ENCODE measurements around the gene PCYT1A.
"Not testable (repeated sequence)": the region's sequence is repeated elsewhere in the genome, so short reads cannot be mapped to it uniquely, and the experiment has no call there.

The PCYT1A gene

DNA sequence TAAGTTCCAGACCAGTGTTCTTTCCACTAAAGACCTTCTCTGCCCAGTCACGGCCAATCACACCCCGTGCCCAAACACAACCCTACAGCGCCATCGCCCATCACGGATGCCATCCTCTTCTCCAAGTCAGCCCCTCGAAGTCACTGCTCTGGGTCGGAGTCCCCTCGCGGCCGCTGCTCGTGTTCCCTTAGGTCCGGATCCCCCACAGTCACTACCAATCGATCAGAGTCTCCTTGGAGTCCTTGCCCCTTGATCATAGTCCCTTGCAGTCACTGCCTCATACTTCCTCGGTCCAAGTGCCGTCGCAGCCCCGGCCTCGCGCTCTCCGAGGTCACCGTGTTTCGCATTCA lies 461 bp downstream of the PCYT1A start:
- no peak for DNase-seq (ENCODE audit: low spot score)

- DNase-seq (ENCODE audit: low spot score), result no peak
Measured at GRCh38 chr3:196284396-196284795, 3.1 kb downstream of the PCYT1A start.

GRCh38 chr3:196281962-196282361 lies 5.6 kb downstream of the PCYT1A start:
- no peak for DNase-seq (ENCODE audit: low spot score)

DNA sequence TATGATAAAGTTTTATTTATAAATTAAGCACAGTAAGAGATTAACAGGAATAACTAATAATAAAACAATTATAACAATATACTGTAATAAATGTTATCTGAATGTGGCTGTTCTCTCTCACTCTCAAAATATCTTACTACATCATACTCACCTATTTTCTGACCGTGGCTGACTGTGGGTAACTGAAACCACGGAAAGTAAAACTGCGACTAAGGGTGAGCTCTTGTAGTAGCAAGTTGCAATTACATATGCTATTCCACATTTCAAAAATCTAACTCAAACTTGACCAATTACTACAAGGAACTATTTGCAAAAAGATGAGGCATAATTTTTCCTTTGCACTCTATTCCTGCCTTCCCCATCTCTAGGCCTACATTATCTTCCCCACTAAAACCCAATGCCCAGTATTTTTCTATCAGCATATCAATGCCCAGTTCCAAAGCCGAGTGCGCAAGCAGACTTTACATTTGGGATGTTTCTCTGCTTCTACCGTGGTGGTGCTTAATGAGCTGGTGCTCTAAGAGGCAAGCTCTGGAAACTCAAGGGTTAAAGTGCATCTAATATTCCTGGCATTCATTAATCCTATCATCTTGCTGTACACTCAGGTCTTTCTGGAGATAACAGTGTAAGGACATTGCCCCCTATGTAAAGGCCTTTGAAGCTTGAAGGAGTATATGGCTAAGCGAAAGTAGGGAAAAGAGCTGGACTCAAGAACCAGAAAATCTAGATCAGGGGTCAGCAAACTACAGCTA lies 6.7 kb downstream of the PCYT1A start:
- no peak for DNase-seq (ENCODE audit: low spot score)

DNA sequence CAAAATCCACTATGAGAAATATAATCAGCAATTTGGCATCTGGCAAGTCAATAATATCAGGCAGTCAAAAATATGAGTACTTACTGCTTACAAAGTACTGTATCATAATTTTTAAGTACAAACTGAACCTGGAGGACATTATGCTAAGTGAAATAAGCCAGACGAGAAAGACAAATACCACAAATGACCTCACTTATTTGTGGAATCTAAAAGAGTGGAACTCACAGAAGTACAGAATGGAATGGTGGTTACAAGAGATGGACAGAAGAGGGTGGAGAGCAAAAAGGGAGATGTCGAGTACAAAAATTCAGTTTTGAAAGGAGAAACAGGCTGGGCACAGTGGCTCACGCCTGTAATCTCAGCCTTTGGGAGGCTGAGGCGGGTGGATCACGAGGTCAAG lies 12.4 kb downstream of the PCYT1A start:
- DNase-seq (ENCODE audit: low spot score), result no peak

DNA sequence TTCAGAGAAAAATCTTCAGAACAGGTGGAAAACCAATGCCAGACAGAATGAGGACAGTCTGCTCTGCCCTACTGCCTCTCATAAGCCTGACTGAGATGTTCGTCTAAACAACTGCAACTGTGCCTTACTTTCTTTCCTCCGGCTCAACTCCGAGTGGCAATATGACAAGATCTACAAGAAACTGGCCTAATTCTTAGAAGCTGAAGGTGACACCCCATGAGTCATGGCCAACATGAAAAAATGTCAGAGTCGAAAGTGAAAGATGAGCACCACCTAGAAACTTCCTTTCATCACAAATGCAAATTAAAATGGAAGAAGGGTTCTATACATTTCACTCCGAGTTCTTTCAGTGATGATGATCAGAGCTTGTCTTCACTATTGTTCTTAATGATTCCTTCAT lies 12.9 kb downstream of the PCYT1A start:
- no peak for DNase-seq (ENCODE audit: low spot score)

DNA sequence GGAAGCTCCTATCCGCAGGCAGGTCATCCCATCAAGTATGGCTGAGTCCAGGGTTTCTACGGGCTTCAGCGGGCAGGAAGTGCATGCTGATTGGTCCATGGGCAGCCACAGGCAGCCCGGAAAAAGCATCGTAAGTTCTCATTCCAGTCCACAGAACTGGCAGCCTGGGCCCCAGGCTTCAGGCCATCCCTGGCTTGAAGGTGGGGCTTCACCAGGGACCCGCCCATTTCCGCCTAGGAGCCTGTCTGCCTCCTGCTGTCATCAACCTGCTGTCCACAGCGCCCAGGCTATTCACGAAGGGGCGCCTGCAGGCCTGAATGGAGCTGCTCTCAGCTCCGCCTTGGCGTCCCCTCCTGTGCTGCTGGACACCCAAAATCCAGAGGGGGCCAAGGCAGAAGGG lies 13.9 kb downstream of the PCYT1A start:
- DNase-seq (ENCODE audit: low spot score), result no peak

DNA sequence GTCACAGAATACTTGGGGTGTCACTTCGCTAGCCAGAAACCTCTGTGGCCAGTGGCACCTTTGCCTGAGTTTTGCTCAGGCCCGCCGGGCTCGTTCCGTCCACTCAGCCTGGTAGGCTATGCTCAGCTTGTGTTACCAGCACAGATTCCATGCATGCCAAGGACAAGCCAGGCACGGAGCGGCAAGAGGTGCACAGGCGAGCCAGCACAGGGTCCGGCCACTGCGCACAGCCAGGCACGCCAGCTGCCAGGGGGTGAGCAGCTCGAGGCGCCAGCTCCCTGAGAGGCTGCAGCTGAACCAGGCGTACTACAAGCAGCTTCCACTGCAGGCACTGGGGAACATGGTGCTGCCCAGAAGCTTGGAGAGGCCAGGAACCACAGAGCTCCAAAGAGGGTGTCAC lies 14.7 kb downstream of the PCYT1A start:
- DNase-seq (ENCODE audit: low spot score), result no peak

DNA sequence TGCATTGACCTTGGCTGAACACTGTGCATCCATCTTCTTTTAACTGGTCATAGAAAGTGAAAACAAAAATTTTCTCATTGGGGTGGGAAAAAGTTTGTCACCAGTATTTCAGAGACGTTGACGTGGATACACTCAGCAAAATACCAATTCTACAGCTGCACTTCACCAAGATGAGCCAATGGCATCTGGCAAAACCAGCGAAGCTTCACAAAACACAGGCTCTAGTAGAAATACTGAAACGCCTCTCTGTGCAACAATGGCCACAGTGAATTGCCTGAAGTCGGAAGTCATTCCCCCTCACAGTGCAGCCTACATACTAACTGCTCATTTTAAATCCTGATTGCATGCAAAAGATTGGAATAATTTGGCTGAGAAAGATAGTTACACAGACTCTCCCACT lies 17.0 kb downstream of the PCYT1A start:
- no peak for DNase-seq (ENCODE audit: low spot score)

DNA sequence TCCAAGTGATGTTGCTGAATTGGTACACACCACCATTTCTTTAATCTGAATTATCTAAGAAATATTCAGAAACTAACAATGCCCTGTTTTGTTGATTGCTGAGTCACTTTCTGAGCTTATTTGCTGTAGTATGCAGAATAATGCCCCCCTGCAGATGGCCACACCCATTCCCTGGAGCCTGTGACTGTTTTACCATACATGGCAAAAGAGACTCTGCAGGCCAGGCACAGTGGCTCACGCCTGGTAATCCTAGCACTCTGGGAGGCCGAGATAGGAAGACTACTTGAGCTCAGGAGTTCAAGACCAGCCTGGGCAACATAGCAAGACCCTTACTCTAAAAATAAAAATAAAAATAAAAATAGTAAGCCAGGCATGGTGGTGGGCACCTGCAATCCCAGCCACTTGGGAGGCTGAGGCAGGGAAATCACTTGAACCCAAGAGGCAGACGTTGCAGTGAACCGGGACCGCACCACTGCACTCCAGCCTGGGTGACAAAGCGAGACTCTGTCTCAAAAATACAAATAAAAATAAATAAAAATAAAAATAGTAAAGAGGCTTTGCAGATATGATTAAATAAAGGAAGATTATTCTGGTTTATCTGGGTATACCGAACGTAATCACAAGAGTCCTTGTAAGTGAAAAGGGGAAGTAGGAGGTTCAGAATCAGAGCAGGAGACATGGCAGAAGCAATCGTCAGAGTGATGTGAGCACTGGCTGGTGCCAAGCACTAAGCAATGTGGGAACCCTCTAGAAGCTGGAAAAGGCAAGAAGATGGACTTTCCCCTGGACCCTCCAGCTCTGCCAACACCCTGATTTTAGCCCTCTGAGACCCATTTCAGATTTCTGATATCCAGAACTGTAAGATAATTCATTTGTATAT lies 19.0 kb downstream of the PCYT1A start:
- no peak for DNase-seq (ENCODE audit: low spot score)

- DNase-seq (ENCODE audit: low spot score), result no peak
Measured at GRCh38 chr3:196263819-196264218, 23.7 kb downstream of the PCYT1A start.

- no peak for DNase-seq (ENCODE audit: low spot score)
Measured at GRCh38 chr3:196260784-196261183, 26.7 kb downstream of the PCYT1A start.

GRCh38 chr3:196255776-196256175 lies 31.8 kb downstream of the PCYT1A start:
- no peak for DNase-seq (ENCODE audit: low spot score)

- no peak for DNase-seq (ENCODE audit: low spot score)
Measured at GRCh38 chr3:196254376-196255283, 32.9 kb downstream of the PCYT1A start.

DNA sequence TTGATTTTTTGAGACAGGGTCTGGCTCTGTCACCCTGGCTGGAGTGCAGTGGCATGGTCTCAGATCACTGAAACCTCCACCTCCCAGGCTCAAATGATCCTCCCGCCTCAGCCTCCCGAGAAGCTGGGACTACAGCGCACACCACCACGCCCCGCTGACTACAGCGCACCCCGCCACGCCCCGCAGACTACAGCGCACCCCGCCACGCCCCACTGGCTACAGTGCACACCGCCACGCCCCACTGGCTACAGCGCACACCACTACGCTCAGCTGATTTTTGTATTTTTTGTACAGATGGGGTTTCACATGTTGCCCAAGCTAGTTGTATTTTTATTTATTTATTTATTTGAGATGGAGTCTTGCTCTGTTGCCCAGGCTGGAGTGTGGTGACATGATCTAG lies 35.6 kb downstream of the PCYT1A start:
- DNase-seq (ENCODE audit: low spot score), result no peak

DNA sequence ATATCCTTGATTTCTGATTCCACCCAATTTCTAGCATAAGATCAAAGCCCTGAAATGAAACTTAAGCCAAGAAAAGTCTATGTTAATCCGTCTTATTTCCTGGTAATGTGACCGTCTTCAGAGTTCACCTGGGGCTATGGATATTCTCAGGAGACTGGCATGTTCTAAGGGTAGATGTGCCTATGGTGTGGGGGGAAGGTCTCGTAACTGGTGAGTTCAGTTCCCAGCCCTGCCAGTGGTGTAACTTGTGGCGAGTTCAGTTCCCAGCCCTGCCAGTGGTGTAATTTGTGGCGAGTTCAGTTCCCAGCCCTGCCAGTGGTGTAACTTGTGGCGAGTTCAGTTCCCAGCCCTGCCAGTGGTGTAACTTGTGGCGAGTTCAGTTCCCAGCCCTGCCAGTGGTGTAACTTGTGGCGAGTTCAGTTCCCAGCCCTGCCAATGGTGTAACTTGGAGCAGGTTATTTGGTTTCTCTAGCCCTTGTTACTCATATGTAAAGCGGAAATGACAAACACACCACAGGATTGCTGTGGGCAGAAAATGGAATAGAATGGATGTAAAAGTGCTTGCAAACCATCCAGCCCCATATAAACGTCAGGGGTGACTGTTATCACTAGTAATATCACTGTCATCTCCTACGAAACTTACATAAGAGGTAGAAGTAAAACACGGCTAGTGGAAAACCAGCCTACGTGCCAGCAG lies 40.8 kb downstream of the PCYT1A start:
- DNase-seq (ENCODE audit: low spot score), result no peak

DNA sequence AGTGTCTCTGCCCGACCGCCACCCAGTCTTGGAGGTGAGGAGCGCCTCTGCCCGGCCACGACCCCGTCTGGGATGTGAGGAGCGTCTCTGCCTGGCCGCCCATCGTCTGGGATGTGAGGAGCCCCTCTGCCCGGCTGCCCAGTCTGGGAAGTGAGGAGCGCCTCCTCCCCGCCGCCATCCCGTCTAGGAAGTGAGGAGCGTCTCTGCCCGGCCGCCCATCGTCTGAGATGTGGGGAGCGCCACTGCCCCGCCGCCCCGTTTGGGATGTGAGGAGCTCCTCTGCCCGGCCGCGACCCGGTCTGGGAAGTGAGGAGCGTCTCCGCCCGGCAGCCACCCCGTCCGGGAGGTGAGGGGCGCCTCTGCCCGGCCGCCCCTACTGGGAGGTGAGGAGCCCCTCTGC lies 43.4 kb downstream of the PCYT1A start:
- DNase-seq (ENCODE audit: low spot score), result not testable (repeated sequence)

DNA sequence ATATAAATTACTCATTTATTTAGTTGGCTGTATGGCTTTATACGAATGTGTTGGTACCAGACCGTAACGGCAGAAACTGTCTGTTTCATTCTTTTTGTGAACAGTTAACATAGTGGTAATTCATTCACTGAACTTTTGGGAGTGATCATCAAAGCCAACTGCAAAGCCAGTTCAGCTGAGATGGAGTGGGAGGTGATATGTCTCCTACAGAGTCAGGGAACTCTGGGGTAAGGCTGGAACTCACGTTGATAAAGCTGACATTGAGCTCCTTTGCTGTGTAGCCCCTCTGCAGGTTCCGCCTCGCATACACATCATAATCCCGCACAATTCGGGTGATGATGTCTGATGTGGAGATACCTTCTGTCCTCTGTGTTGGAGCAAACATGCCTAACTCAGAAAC lies 45.8 kb downstream of the PCYT1A start:
- DNase-seq (ENCODE audit: low spot score), result no peak

DNA sequence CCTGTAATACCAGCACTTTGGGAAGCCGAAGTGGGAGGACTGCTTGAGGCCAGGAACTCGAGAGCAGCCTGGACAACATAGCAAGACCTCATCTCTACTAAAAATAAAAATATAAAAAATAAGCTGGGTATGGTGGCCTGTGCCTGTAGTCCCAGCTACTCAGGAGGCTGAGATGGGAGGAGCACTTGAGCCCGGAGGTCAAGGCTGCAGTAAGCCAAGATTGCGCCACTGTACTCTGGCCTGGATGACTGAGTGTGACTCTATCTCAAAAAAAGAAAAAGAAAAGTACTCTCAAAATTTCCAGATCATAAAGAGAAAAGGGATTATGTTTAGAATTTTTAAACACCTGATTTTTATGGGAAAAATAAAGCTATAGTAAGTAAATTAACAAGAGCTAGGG lies 47.1 kb downstream of the PCYT1A start:
- DNase-seq (ENCODE audit: low spot score), result no peak

- no peak for DNase-seq (ENCODE audit: low spot score)
Measured at GRCh38 chr3:196238612-196239560, 48.6 kb downstream of the PCYT1A start.

DNA sequence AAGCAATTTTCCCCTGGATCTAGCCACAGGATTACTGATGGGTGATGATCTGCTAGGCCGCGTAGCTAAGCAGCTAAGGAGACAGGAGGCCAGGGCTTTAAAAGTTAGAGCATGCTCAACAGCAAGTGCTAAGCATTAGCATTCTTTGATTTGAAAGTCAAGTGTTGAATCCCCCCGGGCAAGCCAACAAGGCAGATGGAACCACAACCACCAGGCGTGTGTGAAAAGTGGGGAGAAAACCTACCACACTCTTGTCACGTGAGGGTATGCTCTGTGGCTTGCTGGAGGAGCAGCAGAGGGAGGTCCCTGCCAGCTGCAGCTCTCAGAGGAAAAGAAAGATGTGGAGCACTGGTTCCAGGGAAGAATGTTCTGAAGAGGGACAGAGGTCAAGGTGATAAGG lies 50.3 kb downstream of the PCYT1A start:
- DNase-seq (ENCODE audit: low spot score), result no peak

Data from left forelimb (tissue), 1 donor.